ENCODE measurements around the gene SEZ6. TPM values are rescaled to one million over a fixed set of nuclear protein-coding genes. Genes with fewer than 3 reads are reported as not detected.

SEZ6 gene
- total and polyA plus RNA-seq, 10 of the 15 experiments (the other 5 are each of a cell fraction or from before 2014, with no cell fraction given), result 0.05 to 0.87 (median 0.17) TPM; not detected in 4

DNA sequence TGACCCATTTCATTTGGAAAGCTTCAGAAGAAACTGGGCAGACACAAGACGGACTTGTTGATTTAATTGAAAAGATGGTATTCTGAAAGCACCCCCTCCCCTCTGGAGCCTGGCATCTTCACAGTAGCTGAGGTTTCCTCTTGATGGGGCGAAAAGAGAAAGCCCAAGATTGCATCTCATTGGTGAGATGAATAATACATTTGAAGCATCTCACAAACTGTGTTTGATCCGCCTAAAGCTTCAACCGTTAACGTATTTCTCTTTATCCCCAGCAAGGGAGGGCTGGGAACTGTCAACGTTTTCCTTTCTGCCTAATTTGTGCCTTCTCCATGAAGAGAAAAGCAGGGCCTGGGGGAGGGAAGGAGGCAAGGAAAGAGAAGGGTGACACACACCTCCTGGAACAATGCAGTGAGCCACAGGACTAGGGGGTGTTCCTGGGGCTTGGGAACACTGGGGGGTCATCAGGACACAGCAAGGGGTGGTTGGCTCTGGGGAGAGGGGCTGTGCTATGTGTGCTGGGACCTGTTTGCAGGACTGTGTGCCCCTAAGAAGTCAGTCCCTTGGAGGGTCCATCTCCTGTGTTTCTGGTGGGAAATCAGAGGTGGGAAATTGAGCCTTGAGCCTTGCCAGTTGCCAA, 18.6 kb upstream of the SEZ6 start (continued):
- TF ChIP-seq EZH2 (IDR thresholded peaks at IDR 0.05; ENCODE audit: borderline replicate concordance, control insufficient read depth, low read depth, low read length), result no peak

DNA sequence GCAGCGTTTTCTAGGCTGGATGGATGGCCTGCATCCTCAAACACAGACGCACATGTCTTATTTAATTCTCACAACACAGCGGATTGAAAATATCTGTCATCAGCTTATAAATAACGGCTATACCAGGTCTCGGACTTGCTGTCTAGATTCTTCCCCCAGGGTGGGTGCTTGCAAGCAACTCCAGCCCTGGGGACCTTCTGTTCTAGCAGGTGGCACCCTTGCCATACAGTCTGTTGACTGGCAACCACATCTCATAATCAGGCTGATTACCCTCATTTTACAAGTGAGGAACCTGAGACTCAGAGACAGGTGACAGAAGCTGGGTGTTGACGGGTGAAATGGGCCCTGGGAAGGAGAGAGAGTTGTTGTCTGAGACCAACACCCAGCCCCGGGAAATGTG, 16.2 kb upstream of the SEZ6 start:
- no peak overlapping the region for H3K9ac ChIP-seq (ENCODE audit: control insufficient read depth, insufficient read depth, low read length)
- H3K4me1 ChIP-seq (ENCODE audit: control insufficient read depth, insufficient read depth, low read length), result no peaks in the 10 kb centered on the region
- H3K4me3 ChIP-seq, result no peak overlapping the region
- H3K27ac ChIP-seq (ENCODE audit: control insufficient read depth, insufficient read depth), result no peak overlapping the region
- H3K36me3 ChIP-seq (ENCODE audit: control insufficient read depth in 2 of 2, insufficient read depth in 2 of 2, low read length in 1 of 2), result no peaks in the 10 kb centered on the region
- no TSS peak for BruUV-seq (replicated peaks)
- intact Hi-C loops (cut with micrococcal nuclease; ENCODE audit: unreplicated experiment), result no loop called here
- DNase-seq (ENCODE audit: low read depth, low spot score) (no peak), ATAC-seq (no peak), FAIRE-seq (no peak)
- no peaks in the 10 kb centered on the region for H3K79me2 ChIP-seq (ENCODE audit: control insufficient read depth, insufficient read depth, low read length)
- TF ChIP-seq NRF1 (conservative IDR thresholded peaks at IDR 0.05; ENCODE audit: low read depth, low read length), result no peak
- TF ChIP-seq ZNF622 (IDR thresholded peaks at IDR 0.05), result no peak
- no peak for TF ChIP-seq ZZZ3 (IDR thresholded peaks at IDR 0.05; ENCODE audit: control insufficient read depth, insufficient read length, low read depth)
- TF ChIP-seq RFX5 (IDR thresholded peaks at IDR 0.05; ENCODE audit: low read depth, low read length), result no peak
- no peak for TF ChIP-seq CREB1 (IDR thresholded peaks at IDR 0.05; ENCODE audit: low read depth)
- TF ChIP-seq POU2F2 (IDR thresholded peaks at IDR 0.05; ENCODE audit: borderline replicate concordance, low read depth, low read length), result no peak
- TF ChIP-seq RAD51 (IDR thresholded peaks at IDR 0.05), result no peak
- TF ChIP-seq SMAD5 (IDR thresholded peaks at IDR 0.05; ENCODE audit: low read depth), result no peak
- TF ChIP-seq SMAD1 (IDR thresholded peaks at IDR 0.05; ENCODE audit: low read depth, partially characterized antibody), result no peak
- TF ChIP-seq, protein P1, sequence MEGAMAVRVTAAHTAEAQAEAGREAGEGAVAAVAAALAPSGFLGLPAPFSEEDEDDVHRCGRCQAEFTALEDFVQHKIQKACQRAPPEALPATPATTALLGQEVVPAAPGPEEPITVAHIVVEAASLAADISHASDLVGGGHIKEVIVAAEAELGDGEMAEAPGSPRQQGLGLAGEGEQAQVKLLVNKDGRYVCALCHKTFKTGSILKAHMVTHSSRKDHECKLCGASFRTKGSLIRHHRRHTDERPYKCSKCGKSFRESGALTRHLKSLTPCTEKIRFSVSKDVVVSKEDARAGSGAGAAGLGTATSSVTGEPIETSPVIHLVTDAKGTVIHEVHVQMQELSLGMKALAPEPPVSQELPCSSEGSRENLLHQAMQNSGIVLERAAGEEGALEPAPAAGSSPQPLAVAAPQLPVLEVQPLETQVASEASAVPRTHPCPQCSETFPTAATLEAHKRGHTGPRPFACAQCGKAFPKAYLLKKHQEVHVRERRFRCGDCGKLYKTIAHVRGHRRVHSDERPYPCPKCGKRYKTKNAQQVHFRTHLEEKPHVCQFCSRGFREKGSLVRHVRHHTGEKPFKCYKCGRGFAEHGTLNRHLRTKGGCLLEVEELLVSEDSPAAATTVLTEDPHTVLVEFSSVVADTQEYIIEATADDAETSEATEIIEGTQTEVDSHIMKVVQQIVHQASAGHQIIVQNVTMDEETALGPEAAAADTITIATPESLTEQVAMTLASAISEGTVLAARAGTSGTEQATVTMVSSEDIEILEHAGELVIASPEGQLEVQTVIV (IDR thresholded peaks at IDR 0.05; ENCODE audit: borderline replicate concordance, partially characterized antibody), result no peak
- no peak for TF ChIP-seq ZNF207 (IDR thresholded peaks at IDR 0.05; ENCODE audit: borderline replicate concordance)
- TF ChIP-seq ZNF24 (IDR thresholded peaks at IDR 0.05), result no peak
- no peak for TF ChIP-seq CHD4 (IDR thresholded peaks at IDR 0.05)
- no peaks in the 10 kb centered on the region for H4K20me1 ChIP-seq (ENCODE audit: control insufficient read depth, insufficient read depth)
- no peaks in the 10 kb centered on the region for H3K9me3 ChIP-seq (replicated peaks; ENCODE audit: control insufficient read depth, insufficient read depth, low read length)
- ChIA-PET POLR2A (no interaction called here), SMC1A (ENCODE audit: uncharacterized antibody, unreplicated experiment) (no interaction called here), RAD21 (ENCODE audit: unreplicated experiment) (no interaction called here), CTCF (no interaction called here)
- WGBS (ENCODE audit: insufficient coverage, insufficient replicate concordance, low lambda C conversion rate, missing lambda C conversion rate), result 33% methylated on average over 7 of the region's 7 CpGs
- in situ Hi-C loops (cut with MboI), result no loop called here
- H2AFZ ChIP-seq (ENCODE audit: control insufficient read depth, low read depth, low read length), result no peak overlapping the region
- H3K4me2 ChIP-seq (ENCODE audit: control insufficient read depth, insufficient read depth), result no peak overlapping the region
- H3K27me3 ChIP-seq (replicated peaks in 1 of 2; ENCODE audit: control insufficient read depth in 2 of 2, insufficient read depth in 2 of 2, low read length in 1 of 2), result peaks cover 2 to 6% of the 10 kb centered on the region in 2 experiments; a peak in 3 of 4 replicates

Measured in GM12878 (cell line).